Nephron progenitor cell (in vitro differentiated cells): ENCODE results near the gene CAMTA1.

ENCODE experiments used
- DNase-seq: peaks from one replicate; pipeline ENCODE4 v3.0.0; 2021
- H3K27ac Mint-ChIP-seq: 2 replicates; pipeline ENCODE4 v1.8.0; 2021; ENCODE audit warnings: mild to moderate bottlenecking, moderate library complexity, mixed read lengths
- H3K27me3 Mint-ChIP-seq: 2 replicates; pipeline ENCODE4 v1.8.0; 2021; ENCODE audit warnings: mild to moderate bottlenecking, low read depth, mixed read lengths; ENCODE audit not compliant: poor library complexity
- H3K36me3 Mint-ChIP-seq: 2 replicates; pipeline ENCODE4 v1.8.0; 2021; ENCODE audit warnings: low read depth, mixed read lengths
- H3K4me1 Mint-ChIP-seq: 2 replicates; pipeline ENCODE4 v1.8.0; 2021; ENCODE audit warnings: mixed read lengths
- H3K4me3 Mint-ChIP-seq: 2 replicates; pipeline ENCODE4 v1.8.0; 2021; ENCODE audit warnings: mild to moderate bottlenecking, moderate library complexity, mixed read lengths
- H3K9me3 Mint-ChIP-seq: 2 replicates; pipeline ENCODE4 v1.8.0; 2021; ENCODE audit warnings: mild to moderate bottlenecking, moderate library complexity, mixed read lengths
- CTCF ChIP-seq: fragments of 200-600 bp; sonication (generic); IDR thresholded peaks from 2 replicates; pipeline ENCODE4 v1.5.0; 2021; ENCODE audit warnings: antibody characterized with exemption

CAMTA1 gene

GRCh38 chr1:7656557-7657215, 871.4 kb downstream of the CAMTA1 start:
- H3K4me1 Mint-ChIP-seq = peaks cover 24% of the 10 kb centered on the region
- no peaks in the 10 kb centered on the region for H3K9me3 Mint-ChIP-seq
- TF ChIP-seq CTCF = no peak
- DNase-seq = no peak
- H3K27ac Mint-ChIP-seq = no peak overlapping the region
- H3K27me3 Mint-ChIP-seq = peaks cover 16% of the 10 kb centered on the region
- no peaks in the 10 kb centered on the region for H3K36me3 Mint-ChIP-seq
- no peak overlapping the region for H3K4me3 Mint-ChIP-seq

DNA sequence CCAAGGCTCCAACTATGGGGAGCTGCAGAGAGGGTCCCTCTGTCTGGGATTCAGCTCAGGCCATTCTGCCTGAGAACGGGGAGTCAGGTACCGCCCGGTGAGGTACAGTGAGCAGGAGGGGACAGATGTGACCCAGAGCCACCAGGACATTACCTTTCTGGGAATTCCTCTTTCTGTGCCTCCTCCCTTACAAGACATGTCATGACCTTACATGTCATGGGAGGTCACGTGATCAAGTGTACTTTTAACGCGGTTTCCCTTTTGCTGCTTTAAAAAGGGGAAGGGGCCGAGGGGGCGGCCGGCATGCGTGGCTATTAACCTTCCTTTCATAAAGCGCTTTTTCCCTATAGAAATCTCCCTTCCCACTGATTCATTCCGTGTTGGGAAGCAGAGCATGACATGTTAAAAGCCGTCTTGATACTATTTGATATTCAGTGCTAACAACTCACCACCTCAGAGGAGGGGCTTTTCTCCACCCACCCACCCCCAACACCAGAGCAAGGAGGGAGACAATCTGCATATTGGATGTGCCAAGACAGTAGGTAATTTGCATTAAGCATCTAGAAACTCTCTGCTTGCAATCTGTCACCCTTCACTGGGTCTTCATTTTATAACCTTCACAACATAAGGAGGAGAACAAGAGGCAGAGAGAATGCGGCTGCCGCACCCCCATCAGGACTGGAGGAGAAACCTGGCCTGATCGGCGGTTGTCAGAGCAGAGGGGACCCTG, 872.2 kb downstream of the CAMTA1 start:
- no peak overlapping the region for H3K27ac Mint-ChIP-seq
- no peak for DNase-seq
- H3K9me3 Mint-ChIP-seq = no peaks in the 10 kb centered on the region
- H3K4me3 Mint-ChIP-seq = no peak overlapping the region
- peaks cover 19% of the 10 kb centered on the region for H3K27me3 Mint-ChIP-seq
- H3K4me1 Mint-ChIP-seq = peaks cover 22% of the 10 kb centered on the region
- H3K36me3 Mint-ChIP-seq = no peaks in the 10 kb centered on the region
- no peak for TF ChIP-seq CTCF

GRCh38 chr1:7658099-7658498, 872.8 kb downstream of the CAMTA1 start:
- H3K27me3 Mint-ChIP-seq = peaks cover 19% of the 10 kb centered on the region
- no peak for TF ChIP-seq CTCF

DNA sequence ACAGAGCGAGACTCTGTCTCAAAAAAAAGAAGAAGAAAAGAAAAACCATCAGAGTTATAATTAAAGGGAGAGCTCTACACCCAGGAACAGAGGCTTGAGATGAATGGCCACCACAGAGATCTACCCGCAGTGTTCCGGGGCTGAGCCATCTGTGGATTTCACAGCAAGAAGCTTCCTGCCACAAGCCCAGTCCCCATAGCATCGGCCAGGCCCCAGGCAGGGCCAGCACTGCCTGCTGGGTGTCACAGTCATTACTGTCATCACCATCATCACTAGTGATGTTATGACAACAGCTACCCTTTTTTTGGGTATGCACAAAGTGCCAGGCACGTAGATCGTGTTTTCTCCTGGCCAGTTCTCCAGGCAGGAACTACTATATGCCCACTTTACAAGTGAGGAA, 874.3 kb downstream of the CAMTA1 start:
- Mint-ChIP-seq H3K27ac (no peak overlapping the region), H3K9me3 (no peaks in the 10 kb centered on the region), H3K36me3 (no peaks in the 10 kb centered on the region), H3K4me1 (peaks cover 23% of the 10 kb centered on the region), H3K27me3 (peaks cover 16% of the 10 kb centered on the region), H3K4me3 (no peak overlapping the region)
- no peak for TF ChIP-seq CTCF
- DNase-seq = no peak

More at GRCh38 chr1:7658099-7658498, 872.8 kb downstream of the CAMTA1 start:
- peaks cover 23% of the 10 kb centered on the region for H3K4me1 Mint-ChIP-seq
- no peaks in the 10 kb centered on the region for H3K36me3 Mint-ChIP-seq
- H3K27ac Mint-ChIP-seq = no peak overlapping the region
- DNase-seq = no peak
- H3K9me3 Mint-ChIP-seq = no peaks in the 10 kb centered on the region
- H3K4me3 Mint-ChIP-seq = no peak overlapping the region

GRCh38 chr1:7663451-7664146, 878.3 kb downstream of the CAMTA1 start:
- peaks cover 20% of the 10 kb centered on the region for H3K4me1 Mint-ChIP-seq
- H3K27me3 Mint-ChIP-seq = peaks cover 16% of the 10 kb centered on the region
- no peak overlapping the region for H3K27ac Mint-ChIP-seq
- H3K9me3 Mint-ChIP-seq = no peaks in the 10 kb centered on the region
- H3K4me3 Mint-ChIP-seq = no peak overlapping the region
- H3K36me3 Mint-ChIP-seq = no peaks in the 10 kb centered on the region
- TF ChIP-seq CTCF = no peak
- DNase-seq = no peak
